ENCODE results near the gene U2AF2.

GRCh38 chr19:55712804-55713631 is 58.2 kb downstream of the U2AF2 start:
- TF ChIP-seq, protein P1, sequence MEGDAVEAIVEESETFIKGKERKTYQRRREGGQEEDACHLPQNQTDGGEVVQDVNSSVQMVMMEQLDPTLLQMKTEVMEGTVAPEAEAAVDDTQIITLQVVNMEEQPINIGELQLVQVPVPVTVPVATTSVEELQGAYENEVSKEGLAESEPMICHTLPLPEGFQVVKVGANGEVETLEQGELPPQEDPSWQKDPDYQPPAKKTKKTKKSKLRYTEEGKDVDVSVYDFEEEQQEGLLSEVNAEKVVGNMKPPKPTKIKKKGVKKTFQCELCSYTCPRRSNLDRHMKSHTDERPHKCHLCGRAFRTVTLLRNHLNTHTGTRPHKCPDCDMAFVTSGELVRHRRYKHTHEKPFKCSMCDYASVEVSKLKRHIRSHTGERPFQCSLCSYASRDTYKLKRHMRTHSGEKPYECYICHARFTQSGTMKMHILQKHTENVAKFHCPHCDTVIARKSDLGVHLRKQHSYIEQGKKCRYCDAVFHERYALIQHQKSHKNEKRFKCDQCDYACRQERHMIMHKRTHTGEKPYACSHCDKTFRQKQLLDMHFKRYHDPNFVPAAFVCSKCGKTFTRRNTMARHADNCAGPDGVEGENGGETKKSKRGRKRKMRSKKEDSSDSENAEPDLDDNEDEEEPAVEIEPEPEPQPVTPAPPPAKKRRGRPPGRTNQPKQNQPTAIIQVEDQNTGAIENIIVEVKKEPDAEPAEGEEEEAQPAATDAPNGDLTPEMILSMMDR (conservative IDR thresholded peaks at IDR 0.05; ENCODE audit: low read depth, low read length), result no peak
- TF ChIP-seq EZH2 (IDR thresholded peaks at IDR 0.05; ENCODE audit: low read length, unreplicated experiment), result no peak
- TF ChIP-seq EZH2phosphoT487 (IDR thresholded peaks at IDR 0.05; ENCODE audit: borderline replicate concordance, low read length), result no peak
